IMR-90 (cell line): ENCODE measurements around the gene PMF1.

Experiments used
- BHLHE40 ChIP-seq: fragments of 150-350 bp; IDR thresholded peaks from 2 replicates; pipeline ENCODE4 v1.6.1; 2016; ENCODE audit warnings: mild to moderate bottlenecking, low read depth, low read length
- CEBPB ChIP-seq: IDR thresholded peaks from 2 replicates; pipeline ENCODE4 v1.6.1; 2012; ENCODE audit warnings: low read depth, low read length, improper control_type of control experiment
- CTCF ChIP-seq: conservative IDR thresholded peaks from 2 replicates; pipeline ENCODE4 v1.5.1; 2012; ENCODE audit warnings: mild to moderate bottlenecking, low read depth, low read length, improper control_type of control experiment
- MAZ ChIP-seq: IDR thresholded peaks from 2 replicates; pipeline ENCODE4 v1.6.1; 2012; ENCODE audit warnings: low read depth, mild to moderate bottlenecking, low read length, improper control_type of control experiment, moderate library complexity, borderline replicate concordance
- RAD21 ChIP-seq: IDR thresholded peaks from 2 replicates; pipeline ENCODE4 v1.6.1; 2012; ENCODE audit warnings: low read length, improper control_type of control experiment
- SMC3 ChIP-seq: fragments of 150-350 bp; IDR thresholded peaks from 2 replicates; pipeline ENCODE4 v1.6.1; 2016; ENCODE audit warnings: low read depth, mild to moderate bottlenecking, antibody characterized with exemption, low read length, moderate library complexity
- USF2 ChIP-seq: fragments of 150-350 bp; IDR thresholded peaks from 2 replicates; pipeline ENCODE4 v1.6.1; 2017; ENCODE audit warnings: mild to moderate bottlenecking, antibody characterized with exemption, low read length, low read depth

GRCh38 chr1:156246241-156246780, 33.5 kb downstream of the PMF1 start:
- no peak for TF ChIP-seq CTCF
- no peak for TF ChIP-seq RAD21
- no peak for TF ChIP-seq MAZ
- TF ChIP-seq USF2: no peak
- no peak for TF ChIP-seq SMC3
- no peak for TF ChIP-seq BHLHE40
- no peak for TF ChIP-seq CEBPB
